WTC11 (cell line): ENCODE data around the gene GALM.

ENCODE experiments used
- TF ChIP-seq, protein P1 (sequence below): sonication (generic); formaldehyde crosslinking; IDR thresholded peaks from 2 replicates; pipeline ENCODE4 v1.8.0; 2023; ENCODE audit warnings: mild to moderate bottlenecking, missing genetic modification reagents
- TF ChIP-seq, protein P2 (sequence below): sonication (generic); formaldehyde crosslinking; IDR thresholded peaks from 2 replicates; pipeline ENCODE4 v1.8.1; 2023; ENCODE audit warnings: mild to moderate bottlenecking, moderate library complexity, missing genetic modification reagents
- TF ChIP-seq, protein P3 (sequence below): fragments of 200-600 bp; IDR thresholded peaks from 2 replicates; pipeline ENCODE4 v1.8.0; 2022; ENCODE audit warnings: antibody characterized with exemption

DNA sequence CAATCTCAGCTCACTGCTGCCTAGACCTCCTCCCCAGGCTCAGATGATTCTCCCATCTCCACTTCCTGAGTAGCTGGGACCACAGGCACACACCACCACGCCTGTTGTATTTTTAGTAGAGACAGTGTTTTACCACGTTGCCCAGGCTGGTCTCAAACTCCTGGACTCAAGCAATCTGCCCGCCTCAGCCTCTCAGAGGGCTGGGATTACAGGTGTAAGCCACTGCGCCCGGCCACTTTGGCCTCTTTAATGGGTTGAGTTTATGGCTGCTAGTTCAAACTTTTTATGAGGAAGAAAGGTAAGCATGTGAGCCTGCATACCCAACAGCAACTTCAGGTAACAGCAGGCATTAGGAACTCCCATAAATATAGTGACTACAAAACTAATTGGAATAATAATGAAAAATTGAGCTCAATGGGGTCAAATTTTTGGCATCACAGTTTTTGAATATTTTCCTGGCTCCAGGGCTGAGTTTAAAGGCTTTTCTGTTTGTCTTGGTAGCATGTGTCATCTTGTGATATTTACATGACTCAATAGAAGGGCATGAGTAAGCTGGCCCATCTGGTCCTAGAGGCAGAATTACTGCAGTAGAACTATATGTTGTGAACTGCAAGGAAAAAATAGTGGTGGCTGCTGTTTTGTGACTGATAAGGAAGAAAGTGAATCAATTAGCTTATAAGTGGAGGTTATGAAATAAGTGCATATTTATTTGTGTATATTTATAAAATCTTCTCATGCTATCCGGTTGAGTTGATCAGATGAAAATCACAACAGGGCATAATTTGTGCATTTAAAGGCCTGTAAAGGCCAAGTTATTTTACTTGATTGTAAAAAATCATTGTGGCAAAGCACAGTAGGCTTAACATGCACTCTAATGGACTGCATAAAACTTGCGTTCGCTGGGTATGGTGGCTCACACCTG lies 24.8 kb downstream of the GALM start:
- TF ChIP-seq, protein P1, sequence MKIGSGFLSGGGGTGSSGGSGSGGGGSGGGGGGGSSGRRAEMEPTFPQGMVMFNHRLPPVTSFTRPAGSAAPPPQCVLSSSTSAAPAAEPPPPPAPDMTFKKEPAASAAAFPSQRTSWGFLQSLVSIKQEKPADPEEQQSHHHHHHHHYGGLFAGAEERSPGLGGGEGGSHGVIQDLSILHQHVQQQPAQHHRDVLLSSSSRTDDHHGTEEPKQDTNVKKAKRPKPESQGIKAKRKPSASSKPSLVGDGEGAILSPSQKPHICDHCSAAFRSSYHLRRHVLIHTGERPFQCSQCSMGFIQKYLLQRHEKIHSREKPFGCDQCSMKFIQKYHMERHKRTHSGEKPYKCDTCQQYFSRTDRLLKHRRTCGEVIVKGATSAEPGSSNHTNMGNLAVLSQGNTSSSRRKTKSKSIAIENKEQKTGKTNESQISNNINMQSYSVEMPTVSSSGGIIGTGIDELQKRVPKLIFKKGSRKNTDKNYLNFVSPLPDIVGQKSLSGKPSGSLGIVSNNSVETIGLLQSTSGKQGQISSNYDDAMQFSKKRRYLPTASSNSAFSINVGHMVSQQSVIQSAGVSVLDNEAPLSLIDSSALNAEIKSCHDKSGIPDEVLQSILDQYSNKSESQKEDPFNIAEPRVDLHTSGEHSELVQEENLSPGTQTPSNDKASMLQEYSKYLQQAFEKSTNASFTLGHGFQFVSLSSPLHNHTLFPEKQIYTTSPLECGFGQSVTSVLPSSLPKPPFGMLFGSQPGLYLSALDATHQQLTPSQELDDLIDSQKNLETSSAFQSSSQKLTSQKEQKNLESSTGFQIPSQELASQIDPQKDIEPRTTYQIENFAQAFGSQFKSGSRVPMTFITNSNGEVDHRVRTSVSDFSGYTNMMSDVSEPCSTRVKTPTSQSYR: no peak
- TF ChIP-seq, protein P2, sequence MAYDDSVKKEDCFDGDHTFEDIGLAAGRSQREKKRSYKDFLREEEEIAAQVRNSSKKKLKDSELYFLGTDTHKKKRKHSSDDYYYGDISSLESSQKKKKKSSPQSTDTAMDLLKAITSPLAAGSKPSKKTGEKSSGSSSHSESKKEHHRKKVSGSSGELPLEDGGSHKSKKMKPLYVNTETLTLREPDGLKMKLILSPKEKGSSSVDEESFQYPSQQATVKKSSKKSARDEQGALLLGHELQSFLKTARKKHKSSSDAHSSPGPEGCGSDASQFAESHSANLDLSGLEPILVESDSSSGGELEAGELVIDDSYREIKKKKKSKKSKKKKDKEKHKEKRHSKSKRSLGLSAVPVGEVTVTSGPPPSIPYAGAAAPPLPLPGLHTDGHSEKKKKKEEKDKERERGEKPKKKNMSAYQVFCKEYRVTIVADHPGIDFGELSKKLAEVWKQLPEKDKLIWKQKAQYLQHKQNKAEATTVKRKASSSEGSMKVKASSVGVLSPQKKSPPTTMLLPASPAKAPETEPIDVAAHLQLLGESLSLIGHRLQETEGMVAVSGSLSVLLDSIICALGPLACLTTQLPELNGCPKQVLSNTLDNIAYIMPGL (CRISPR knock-in tag): no peak
- TF ChIP-seq, protein P3, sequence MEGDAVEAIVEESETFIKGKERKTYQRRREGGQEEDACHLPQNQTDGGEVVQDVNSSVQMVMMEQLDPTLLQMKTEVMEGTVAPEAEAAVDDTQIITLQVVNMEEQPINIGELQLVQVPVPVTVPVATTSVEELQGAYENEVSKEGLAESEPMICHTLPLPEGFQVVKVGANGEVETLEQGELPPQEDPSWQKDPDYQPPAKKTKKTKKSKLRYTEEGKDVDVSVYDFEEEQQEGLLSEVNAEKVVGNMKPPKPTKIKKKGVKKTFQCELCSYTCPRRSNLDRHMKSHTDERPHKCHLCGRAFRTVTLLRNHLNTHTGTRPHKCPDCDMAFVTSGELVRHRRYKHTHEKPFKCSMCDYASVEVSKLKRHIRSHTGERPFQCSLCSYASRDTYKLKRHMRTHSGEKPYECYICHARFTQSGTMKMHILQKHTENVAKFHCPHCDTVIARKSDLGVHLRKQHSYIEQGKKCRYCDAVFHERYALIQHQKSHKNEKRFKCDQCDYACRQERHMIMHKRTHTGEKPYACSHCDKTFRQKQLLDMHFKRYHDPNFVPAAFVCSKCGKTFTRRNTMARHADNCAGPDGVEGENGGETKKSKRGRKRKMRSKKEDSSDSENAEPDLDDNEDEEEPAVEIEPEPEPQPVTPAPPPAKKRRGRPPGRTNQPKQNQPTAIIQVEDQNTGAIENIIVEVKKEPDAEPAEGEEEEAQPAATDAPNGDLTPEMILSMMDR: no peak
